Activated CD4-positive, alpha-beta T cell treated with anti-CD3 and anti-CD28 coated beads, Interleukin-2, amount 50 U/mL, for 16 hours (primary cell): ENCODE data around the gene CYB5R3.
"Not testable (repeated sequence)": the region's sequence is repeated elsewhere in the genome, so short reads cannot be mapped to it uniquely, and the experiment has no call there.

Source experiments
- DNase-seq: peaks from one replicate; pipeline ENCODE4 v3.0.0-alpha.2; 2020

CYB5R3 gene

DNA sequence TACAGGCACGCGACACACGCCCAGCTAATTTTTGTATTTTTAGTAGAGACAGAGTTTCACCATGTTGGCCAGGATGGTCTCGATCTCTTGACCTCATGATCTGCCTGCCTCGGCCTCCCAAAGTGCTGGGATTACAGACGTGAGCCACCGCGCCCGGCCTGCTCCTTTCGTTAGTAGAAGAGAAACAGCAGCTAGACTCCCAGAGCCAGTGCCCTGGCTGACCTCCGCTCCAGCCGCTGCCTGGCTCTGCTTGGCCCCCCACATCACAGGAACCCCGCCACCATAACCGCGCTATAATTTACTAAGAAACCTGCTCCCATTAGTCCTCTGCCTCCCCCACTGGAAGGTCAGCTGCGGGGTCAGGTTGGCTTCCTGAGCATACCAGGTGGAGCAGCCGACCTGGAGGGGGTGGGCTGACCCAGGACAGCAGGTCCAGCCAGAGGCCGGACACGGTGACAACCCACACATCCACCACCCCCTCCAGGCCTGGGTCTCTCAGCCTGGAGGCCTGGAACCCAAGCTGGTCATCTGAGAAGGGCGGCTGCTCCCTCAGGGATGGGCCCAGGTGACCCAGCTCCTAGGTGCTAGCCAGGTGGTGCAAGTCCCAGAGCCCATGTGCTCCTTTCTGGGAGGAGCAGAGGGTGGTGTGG is 27.0 kb downstream of the CYB5R3 start:
- no peak for DNase-seq

GRCh38 chr22:42621505-42622002 is 27.6 kb downstream of the CYB5R3 start:
- DNase-seq = peak; percentile 49

GRCh38 chr22:42620084-42620483 is 29.1 kb downstream of the CYB5R3 start:
- no peak for DNase-seq

DNA sequence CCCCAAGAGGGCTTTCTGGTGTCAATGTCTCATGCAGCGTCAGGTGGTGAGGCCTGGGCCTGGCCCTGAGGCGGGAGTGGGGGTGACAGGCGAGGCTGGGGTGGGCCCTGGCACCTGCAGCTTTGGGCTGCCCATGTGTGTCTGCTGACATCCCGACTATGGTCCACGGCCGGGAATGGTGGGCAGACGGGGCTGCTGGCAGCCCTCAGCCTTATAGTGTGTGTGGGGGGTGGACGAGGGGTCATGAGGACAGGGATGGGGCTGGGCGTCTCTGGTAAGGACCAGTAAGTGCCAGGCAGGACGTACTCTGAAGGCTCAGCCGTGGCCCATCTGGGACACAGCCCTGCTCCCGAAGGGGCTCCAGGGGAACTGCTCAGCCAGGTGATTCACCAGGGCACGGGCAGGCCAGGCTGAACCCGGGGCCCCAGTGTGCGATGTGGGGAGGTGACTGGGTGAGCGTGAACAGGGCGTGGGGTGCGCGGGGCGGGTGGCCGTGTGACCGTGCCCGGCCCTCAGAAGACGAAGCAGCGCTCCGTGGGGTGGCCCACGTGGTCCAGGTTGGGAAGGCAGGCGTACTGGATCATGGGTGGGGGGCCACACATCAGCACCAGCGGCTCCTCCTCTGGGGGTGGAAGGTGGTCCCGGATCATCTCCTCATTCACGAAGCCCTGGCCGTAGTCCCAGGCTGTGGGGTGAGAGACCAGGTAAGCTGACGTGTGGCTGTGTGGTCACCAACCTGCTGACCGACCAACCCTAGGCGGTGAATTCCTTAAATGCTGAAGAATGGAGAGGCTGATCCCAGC is 29.7 kb downstream of the CYB5R3 start:
- DNase-seq = no peak

- no peak for DNase-seq
Measured at GRCh38 chr22:42617155-42617983, 31.8 kb downstream of the CYB5R3 start.

DNA sequence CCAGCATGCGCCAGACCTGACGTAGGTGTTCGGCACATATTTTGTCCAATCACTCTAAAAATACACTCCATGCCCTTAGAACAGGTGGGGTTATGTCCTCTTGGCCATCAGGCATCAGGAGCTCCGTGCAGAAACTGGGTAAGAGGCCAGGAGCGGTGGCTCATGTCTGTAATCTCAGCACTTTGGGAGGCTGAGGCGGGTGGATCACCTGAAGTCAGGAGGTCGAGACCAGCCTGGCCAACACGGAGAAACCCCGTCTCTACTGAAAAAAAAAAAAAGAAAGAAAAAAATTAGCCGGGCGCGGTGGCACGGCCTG is 33.4 kb downstream of the CYB5R3 start:
- DNase-seq = not testable (repeated sequence)

- DNase-seq = peak; percentile 98
Measured at GRCh38 chr22:42615092-42615859, 33.9 kb downstream of the CYB5R3 start.

DNA sequence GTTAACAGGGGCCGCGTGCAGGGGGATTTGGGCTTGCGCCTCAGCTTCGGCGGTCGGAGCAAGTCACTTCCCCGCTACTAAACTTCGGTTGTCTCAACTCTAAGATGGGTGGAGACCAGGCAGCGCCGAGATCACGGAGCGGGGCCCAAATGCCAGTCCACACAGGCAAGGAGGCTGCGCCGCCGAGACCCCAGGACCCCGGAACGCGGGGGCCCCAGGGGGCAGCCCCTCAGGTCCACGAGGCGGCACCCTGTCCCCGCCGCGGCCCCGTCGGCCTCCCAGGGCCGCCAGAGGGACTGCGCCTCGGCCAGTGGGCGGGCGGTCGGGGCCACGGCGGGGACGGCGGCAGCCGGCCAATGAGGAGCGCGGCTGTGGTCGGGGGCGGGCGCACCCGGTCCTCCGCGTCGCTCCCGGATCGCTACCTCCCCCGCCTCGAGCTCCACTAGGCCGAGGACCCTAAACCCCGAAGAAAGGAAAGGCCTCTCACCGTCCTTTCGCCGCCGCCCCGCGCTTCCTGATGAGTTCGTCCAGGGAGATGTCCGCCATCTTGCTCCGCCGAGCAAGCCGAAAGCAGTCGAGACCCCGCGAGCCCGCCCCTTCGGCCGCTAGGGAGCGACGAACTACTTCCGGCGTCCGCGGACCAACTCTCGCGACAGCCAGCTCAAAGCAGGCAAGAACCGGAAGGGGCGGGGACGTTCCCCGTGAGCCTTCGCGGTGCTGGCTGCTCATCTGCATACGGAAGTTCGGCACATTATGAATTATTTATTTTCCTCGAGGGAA is 34.7 kb downstream of the CYB5R3 start, which contains the start of gene POLDIP3:
Gene POLDIP3 (minus strand): TSS at position 572 of the 780 bp plus-strand sequence. CDS start 26 bp downstream, at position 546.
- DNase-seq = peak; percentile 99

DNA sequence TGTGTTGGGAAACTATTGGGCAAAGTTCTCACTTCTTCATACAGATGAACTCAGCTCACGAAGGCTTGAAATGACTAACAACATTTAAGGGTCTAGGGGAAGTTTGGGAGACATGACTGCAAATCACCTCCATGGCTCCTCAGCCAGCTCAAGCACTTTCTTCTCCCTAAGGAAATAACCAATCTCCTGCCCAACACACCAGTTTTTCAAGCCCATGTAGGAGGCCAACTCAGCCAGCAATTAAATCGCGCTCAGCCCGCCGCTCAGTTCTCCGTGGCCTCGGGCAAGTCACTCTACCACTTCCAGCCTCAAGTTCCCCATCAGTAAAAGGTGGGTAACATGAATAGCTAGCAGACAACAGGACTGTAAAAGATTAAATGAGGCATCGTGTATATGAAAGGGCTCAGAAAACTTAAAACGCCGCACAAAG is 35.3 kb downstream of the CYB5R3 start:
- peak; percentile 49 for DNase-seq

GRCh38 chr22:42612336-42612735 is 36.9 kb downstream of the CYB5R3 start:
- no peak for DNase-seq

DNA sequence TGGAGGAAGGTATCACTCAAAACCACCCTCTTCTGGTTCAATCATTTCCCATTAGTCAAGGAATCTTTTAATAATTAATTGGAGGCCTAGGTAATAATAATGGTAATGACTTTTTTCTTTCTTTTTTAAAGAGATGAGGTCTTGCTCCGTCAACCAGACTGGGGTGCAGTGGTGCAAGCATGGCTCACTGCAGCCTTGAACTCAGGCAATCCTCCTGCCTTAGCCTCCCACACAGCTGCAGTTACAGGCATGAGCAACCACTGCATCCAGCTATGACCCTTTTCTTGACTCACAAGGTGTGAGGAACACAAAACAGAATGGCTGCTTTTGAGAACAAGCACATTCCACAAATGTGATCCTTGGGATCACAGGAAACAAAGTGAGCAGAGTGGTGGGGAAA is 38.1 kb downstream of the CYB5R3 start:
- DNase-seq = no peak

- no peak for DNase-seq
Measured at GRCh38 chr22:42610186-42610585, 39.0 kb downstream of the CYB5R3 start.

DNA sequence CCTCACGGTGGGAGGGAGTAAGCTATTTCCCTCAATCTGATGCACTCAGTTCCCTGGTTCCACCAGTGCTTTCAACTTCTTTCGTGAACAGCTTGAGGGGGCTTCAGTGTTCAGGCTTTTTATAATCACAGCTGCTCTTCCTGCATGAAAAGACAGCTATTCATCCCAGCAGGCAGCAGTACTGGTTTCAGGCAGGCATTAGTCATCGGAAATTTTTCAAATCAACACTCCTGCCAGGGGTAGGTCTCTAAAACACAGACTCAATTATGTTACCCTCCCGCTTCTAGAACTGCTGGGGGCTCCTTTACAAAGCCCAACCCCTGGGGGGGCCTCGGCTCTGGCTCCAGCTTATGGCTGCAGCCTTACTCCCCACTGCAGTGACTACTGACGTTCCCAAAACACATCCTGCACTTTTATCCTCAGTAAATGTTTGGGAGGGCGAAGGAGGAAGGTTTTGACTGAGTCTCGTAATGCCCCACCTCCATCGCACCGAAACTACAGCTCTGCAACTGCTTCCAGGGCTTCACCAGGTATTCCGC is 40.3 kb downstream of the CYB5R3 start:
- DNase-seq = no peak

DNA sequence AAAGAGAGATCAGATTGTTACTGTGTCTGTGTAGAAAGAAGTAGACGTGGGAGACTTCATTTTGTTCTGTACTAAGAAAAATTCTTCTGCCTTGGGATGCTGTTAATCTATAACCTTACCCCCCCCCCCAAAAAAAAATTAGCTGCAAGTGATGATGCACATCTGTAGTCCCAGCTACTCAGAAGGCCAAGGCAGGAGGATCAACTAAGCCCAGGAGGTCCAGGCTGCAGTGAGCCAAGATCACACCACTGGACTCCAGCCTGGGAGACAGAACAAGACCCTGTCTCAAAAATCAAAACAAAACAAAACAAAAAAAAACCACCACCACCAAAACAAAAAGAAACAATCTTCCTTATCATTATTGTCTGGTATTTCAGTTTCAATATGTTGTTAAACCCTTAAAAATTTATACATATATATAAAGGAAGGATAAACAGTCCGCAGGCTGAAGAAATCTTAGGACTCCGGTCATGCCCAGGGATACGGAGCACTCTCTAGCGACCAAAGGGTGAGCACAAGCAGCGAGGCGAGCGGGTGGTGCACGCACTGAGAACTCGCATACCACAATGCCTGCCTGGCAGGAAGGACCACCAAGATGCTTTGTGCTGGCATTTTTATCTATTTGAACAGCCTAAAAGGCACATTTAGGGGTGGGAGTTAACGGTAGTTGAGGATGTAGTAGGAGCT is 40.9 kb downstream of the CYB5R3 start:
- DNase-seq = no peak

GRCh38 chr22:42607641-42608040 is 41.6 kb downstream of the CYB5R3 start:
- not testable (repeated sequence) for DNase-seq

DNA sequence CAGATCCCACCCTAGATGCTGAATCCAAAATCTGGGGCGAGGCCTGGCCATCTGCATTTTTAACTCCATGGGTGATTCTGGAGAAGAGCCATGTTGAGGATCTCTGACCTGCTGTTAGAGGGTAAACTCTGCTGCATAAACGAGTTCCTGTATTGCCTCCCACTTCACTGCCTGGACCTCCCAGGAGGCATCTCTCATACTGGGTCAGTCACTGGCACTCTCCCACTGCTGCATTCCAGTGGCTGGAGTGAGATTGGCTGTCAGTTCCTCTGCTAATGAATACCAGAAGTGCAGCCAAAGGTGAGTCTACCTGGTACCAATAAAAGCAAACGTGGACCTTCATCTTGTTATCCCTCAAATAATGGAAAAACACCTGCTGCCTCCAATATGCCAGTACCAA is 44.8 kb downstream of the CYB5R3 start:
- DNase-seq = no peak

DNA sequence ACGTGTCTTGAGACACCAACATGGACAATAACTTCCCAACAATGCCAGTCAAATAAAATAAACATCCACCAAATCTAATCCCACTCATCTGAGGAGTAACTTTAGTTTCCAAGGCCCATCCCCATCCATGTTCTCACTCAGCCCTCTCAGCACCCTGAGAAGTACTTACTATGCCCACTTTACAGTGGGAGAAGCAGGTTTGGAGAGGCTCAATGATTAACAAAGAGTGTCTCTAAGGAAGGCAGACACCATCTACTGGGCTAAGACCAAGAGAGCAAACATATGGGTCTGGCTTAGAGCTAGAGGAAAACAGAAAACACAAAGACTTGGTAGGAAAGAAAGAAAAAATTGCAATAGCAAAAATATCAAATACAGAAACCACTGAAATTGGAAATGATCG is 45.8 kb downstream of the CYB5R3 start:
- DNase-seq = no peak

DNA sequence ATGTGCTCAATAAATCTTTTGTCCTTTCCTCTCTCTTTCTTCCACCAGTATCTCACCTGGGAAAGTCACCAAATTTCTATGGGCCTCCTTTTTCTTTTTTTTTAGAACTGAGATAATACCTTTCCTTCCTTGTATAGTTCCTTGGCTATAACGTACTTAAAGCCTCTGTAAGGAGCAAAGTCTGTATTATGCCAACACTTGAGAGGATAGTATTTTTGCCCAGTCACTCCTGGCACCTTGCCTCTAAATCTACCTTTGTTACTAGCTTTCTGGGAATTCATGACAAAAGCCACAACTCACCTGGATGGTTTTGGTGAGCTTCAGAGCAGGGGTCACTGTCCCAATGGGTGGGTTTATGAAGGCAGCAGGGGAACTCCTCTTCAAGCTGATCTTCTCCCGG is 46.7 kb downstream of the CYB5R3 start:
- no peak for DNase-seq

GRCh38 chr22:42601879-42602465 is 47.2 kb downstream of the CYB5R3 start:
- DNase-seq = no peak

DNA sequence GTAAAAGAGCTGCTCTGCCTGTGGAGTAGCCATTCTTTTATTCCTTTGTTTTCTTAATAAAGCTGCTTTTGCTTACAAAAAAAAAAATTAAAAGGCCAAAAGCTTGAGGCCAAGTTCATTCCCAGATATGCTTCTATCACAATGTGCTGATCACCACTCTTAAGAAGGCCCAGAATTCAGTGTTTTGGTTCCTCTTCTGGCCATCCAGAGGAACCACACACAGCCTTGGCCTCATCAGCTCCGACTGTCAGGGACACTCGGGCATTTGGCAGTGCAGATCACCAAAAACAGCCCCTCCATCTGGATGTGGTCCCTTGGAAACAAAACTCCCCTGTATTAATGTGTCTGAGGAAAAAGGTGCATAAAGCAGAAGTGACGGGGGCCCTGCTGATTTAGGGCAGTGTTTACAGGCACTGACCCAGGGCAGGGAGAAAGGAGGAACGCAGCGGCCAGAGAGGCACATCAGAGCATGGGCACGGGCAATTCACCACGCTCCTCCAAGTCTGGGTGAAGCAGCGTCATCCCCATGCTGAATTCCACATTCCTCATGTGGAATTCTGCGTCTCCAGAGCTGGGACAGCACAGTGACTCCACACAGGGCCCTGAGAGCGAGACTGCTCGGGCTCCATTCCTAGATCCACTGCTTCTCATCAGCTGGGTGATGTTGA is 52.2 kb downstream of the CYB5R3 start:
- DNase-seq = no peak
